ENCODE measurements around the gene FHOD3. TPM values are rescaled to one million over a fixed set of nuclear protein-coding genes. Genes with fewer than 3 reads are reported as not detected.

Gene FHOD3
- total RNA-seq, 1 donor from 2014 or later: 5.9 TPM

- TF ChIP-seq EZH2 (IDR thresholded peaks at IDR 0.05; ENCODE audit: insufficient read depth, low read length): no peak
- TF ChIP-seq, protein P1, sequence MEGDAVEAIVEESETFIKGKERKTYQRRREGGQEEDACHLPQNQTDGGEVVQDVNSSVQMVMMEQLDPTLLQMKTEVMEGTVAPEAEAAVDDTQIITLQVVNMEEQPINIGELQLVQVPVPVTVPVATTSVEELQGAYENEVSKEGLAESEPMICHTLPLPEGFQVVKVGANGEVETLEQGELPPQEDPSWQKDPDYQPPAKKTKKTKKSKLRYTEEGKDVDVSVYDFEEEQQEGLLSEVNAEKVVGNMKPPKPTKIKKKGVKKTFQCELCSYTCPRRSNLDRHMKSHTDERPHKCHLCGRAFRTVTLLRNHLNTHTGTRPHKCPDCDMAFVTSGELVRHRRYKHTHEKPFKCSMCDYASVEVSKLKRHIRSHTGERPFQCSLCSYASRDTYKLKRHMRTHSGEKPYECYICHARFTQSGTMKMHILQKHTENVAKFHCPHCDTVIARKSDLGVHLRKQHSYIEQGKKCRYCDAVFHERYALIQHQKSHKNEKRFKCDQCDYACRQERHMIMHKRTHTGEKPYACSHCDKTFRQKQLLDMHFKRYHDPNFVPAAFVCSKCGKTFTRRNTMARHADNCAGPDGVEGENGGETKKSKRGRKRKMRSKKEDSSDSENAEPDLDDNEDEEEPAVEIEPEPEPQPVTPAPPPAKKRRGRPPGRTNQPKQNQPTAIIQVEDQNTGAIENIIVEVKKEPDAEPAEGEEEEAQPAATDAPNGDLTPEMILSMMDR (IDR thresholded peaks at IDR 0.05; ENCODE audit: insufficient read depth, low read depth, low read length): no peak
- Mint-ChIP-seq H3K27ac (ENCODE audit: unreplicated experiment) (peak overlapping the region; percentile 6), H3K4me3 (ENCODE audit: unreplicated experiment) (peak overlapping the region; percentile 15), H3K36me3 (ENCODE audit: low read depth, unreplicated experiment) (peaks cover 2% of the 10 kb centered on the region), H3K27me3 (ENCODE audit: low read depth, unreplicated experiment) (peaks cover 6% of the 10 kb centered on the region), H3K9me3 (ENCODE audit: unreplicated experiment) (peaks cover 6% of the 10 kb centered on the region), H3K4me1 (ENCODE audit: low read depth, unreplicated experiment) (peaks cover 20% of the 10 kb centered on the region)
- H3K9me3 ChIP-seq (ENCODE audit: insufficient read depth, low read depth, low read length): no peaks in the 10 kb centered on the region
- H3K79me2 ChIP-seq (ENCODE audit: insufficient read depth, low read length): no peaks in the 10 kb centered on the region
- no peak overlapping the region for H3K9ac ChIP-seq (ENCODE audit: low read length)
- peaks cover 27% of the 10 kb centered on the region for H3K4me1 ChIP-seq (ENCODE audit: insufficient read depth, low read length)
- H3K4me3 ChIP-seq (ENCODE audit: insufficient read depth, low read depth, low read length): no peak overlapping the region
- no peaks in the 10 kb centered on the region for H3K27me3 ChIP-seq (ENCODE audit: insufficient read depth, low read length)
- DNase-seq (ENCODE audit: low read depth) (peak; percentile 63), FAIRE-seq (no peak)
- peak overlapping the region; percentile 57 for H3K27ac ChIP-seq (ENCODE audit: low read depth, low read length)
- no peak overlapping the region for H3K4me2 ChIP-seq (ENCODE audit: low read length)
- no peak overlapping the region for H2AFZ ChIP-seq (ENCODE audit: low read depth, low read length)
- no peaks in the 10 kb centered on the region for H4K20me1 ChIP-seq (ENCODE audit: insufficient read depth, low read length)
- no peaks in the 10 kb centered on the region for H3K36me3 ChIP-seq (ENCODE audit: insufficient read depth, low read length)
These were observed 294.8 kb downstream of the FHOD3 start for GRCh38 chr18:36592282-36592681.

DNA sequence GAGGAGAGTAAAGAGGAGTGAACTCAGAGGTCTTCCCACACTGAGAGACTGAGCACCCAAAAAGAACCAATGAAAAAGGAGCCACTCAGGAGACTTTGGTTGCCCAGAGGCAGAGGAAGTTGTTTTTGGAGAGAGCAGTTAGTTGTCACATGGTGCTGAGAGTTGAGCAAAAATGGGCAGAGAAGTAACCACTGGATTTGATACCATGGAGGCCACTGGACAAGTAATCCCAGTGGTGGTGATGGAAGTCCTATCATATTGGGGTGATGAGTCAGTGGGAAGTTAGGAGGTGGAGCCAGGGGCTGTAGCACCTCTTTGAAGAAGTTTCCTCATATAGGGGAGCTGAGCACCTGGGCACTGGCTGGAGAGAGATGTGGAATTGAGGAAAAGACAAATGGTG is 295.5 kb downstream of the FHOD3 start:
- peak; percentile 18 for DNase-seq (ENCODE audit: low read depth)
- H3K27me3 Mint-ChIP-seq (ENCODE audit: low read depth, unreplicated experiment): peaks cover 6% of the 10 kb centered on the region
- H3K9me3 Mint-ChIP-seq (ENCODE audit: unreplicated experiment): peaks cover 6% of the 10 kb centered on the region

DNA sequence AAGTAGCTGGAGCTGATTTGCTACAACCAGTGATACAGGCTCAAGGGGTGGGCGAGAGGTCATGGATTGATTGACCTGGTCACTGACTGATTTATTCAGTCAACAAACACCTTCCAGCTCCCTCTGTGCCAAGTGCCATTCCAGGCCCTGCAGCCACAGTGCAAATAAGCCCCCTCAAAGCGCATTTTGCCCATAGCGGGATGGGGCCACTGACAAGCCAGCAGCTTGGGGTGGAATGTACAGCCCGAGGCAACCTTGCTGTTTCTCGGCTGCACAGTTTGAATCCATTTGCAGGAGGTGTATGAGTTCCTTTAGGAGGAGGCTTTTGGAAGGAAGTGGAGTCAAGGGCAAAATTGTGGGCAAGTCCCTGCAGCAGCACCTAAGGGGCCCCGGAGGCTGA is 296.1 kb downstream of the FHOD3 start:
- Histone ChIP-seq H3K9me3 (ENCODE audit: insufficient read depth, low read depth, low read length) (no peaks in the 10 kb centered on the region), H3K4me2 (ENCODE audit: low read length) (no peak overlapping the region), H3K4me3 (ENCODE audit: insufficient read depth, low read depth, low read length) (no peak overlapping the region), H2AFZ (ENCODE audit: low read depth, low read length) (no peak overlapping the region), H3K79me2 (ENCODE audit: insufficient read depth, low read length) (no peaks in the 10 kb centered on the region), H3K27ac (ENCODE audit: low read depth, low read length) (no peak overlapping the region), H3K9ac (ENCODE audit: low read length) (no peak overlapping the region), H4K20me1 (ENCODE audit: insufficient read depth, low read length) (no peaks in the 10 kb centered on the region), H3K27me3 (ENCODE audit: insufficient read depth, low read length) (no peaks in the 10 kb centered on the region), H3K4me1 (ENCODE audit: insufficient read depth, low read length) (peaks cover 27% of the 10 kb centered on the region), H3K36me3 (ENCODE audit: insufficient read depth, low read length) (no peaks in the 10 kb centered on the region)
- no peak for FAIRE-seq
- H3K4me1 Mint-ChIP-seq (ENCODE audit: low read depth, unreplicated experiment): peaks cover 20% of the 10 kb centered on the region
- no peak overlapping the region for H3K27ac Mint-ChIP-seq (ENCODE audit: unreplicated experiment)
- no peak overlapping the region for H3K4me3 Mint-ChIP-seq (ENCODE audit: unreplicated experiment)
- peaks cover 2% of the 10 kb centered on the region for H3K36me3 Mint-ChIP-seq (ENCODE audit: low read depth, unreplicated experiment)
- TF ChIP-seq, protein P1 (IDR thresholded peaks at IDR 0.05; ENCODE audit: insufficient read depth, low read depth, low read length): no peak
- no peak for TF ChIP-seq EZH2 (IDR thresholded peaks at IDR 0.05; ENCODE audit: insufficient read depth, low read length)
- no peak for DNase-seq (ENCODE audit: low read depth)
- peaks cover 6% of the 10 kb centered on the region for H3K27me3 Mint-ChIP-seq (ENCODE audit: low read depth, unreplicated experiment)
- peaks cover 6% of the 10 kb centered on the region for H3K9me3 Mint-ChIP-seq (ENCODE audit: unreplicated experiment)

More for the DNA sequence above, 295.5 kb downstream of the FHOD3 start:
- no peak overlapping the region for H2AFZ ChIP-seq (ENCODE audit: low read depth, low read length)
- no peak overlapping the region for H3K4me2 ChIP-seq (ENCODE audit: low read length)
- Mint-ChIP-seq H3K4me3 (ENCODE audit: unreplicated experiment) (no peak overlapping the region), H3K36me3 (ENCODE audit: low read depth, unreplicated experiment) (peaks cover 2% of the 10 kb centered on the region), H3K27ac (ENCODE audit: unreplicated experiment) (no peak overlapping the region), H3K4me1 (ENCODE audit: low read depth, unreplicated experiment) (peaks cover 20% of the 10 kb centered on the region)
- H4K20me1 ChIP-seq (ENCODE audit: insufficient read depth, low read length): no peaks in the 10 kb centered on the region
- no peak overlapping the region for H3K9ac ChIP-seq (ENCODE audit: low read length)
- no peak for TF ChIP-seq EZH2 (IDR thresholded peaks at IDR 0.05; ENCODE audit: insufficient read depth, low read length)
- TF ChIP-seq, protein P1 (IDR thresholded peaks at IDR 0.05; ENCODE audit: insufficient read depth, low read depth, low read length): no peak
- peaks cover 27% of the 10 kb centered on the region for H3K4me1 ChIP-seq (ENCODE audit: insufficient read depth, low read length)
- H3K79me2 ChIP-seq (ENCODE audit: insufficient read depth, low read length): no peaks in the 10 kb centered on the region
- no peak overlapping the region for H3K27ac ChIP-seq (ENCODE audit: low read depth, low read length)
- no peak for FAIRE-seq
- H3K27me3 ChIP-seq (ENCODE audit: insufficient read depth, low read length): no peaks in the 10 kb centered on the region
- H3K36me3 ChIP-seq (ENCODE audit: insufficient read depth, low read length): no peaks in the 10 kb centered on the region
- H3K9me3 ChIP-seq (ENCODE audit: insufficient read depth, low read depth, low read length): no peaks in the 10 kb centered on the region
- H3K4me3 ChIP-seq (ENCODE audit: insufficient read depth, low read depth, low read length): no peak overlapping the region
